C4-2B (cell line): ENCODE data around the gene GFRAL.

Source experiments
- CTCF ChIP-seq: fragments of 450-650 bp; conservative IDR thresholded peaks from 2 replicates; pipeline ENCODE4 v1.5.1; 2017; ENCODE audit warnings: mild to moderate bottlenecking
- ZFX ChIP-seq: fragments of 450-650 bp; IDR thresholded peaks from 2 replicates; pipeline ENCODE4 v1.6.1; 2017

GRCh38 chr6:55423933-55424332 lies 96.7 kb downstream of the GFRAL start:
- TF ChIP-seq CTCF: no peak
- no peak for TF ChIP-seq ZFX
